ENCODE results near the gene IFNA10. TPM values are rescaled to one million over a fixed set of nuclear protein-coding genes. Genes with fewer than 3 reads are reported as not detected.
"Not testable (repeated sequence)": the region's sequence is repeated elsewhere in the genome, so short reads cannot be mapped to it uniquely, and the experiment has no call there.

The IFNA10 gene
- total and polyA plus RNA-seq, 3 experiments from 2014 or later: not detected

GRCh38 chr9:21210782-21211181 lies 3.8 kb upstream of the IFNA10 start:
- H3K27me3 Mint-ChIP-seq: peaks cover 5 to 13% of the 10 kb centered on the region in 2 donors
- H3K36me3 Mint-ChIP-seq; H3K36me3 ChIP-seq (ENCODE audit: insufficient read depth, low read length); H3K27me3 ChIP-seq (ENCODE audit: insufficient read depth, low read length, poor library complexity, severe bottlenecking); H3K9me3 Mint-ChIP-seq; H3K4me3 ChIP-seq (ENCODE audit: low read length); H3K27ac Mint-ChIP-seq; H3K27ac ChIP-seq (ENCODE audit: low read depth, low read length); H3K4me3 Mint-ChIP-seq; POLR2A ChIA-PET; H3K9me3 ChIP-seq (ENCODE audit: low read length); H3K4me1 Mint-ChIP-seq; H3K4me1 ChIP-seq (ENCODE audit: insufficient read depth, low read length); DNase-seq: not testable (repeated sequence)
- CTCF ChIA-PET: interaction anchor here (1.3 kb wide), 1 partner anchor 27 kb away, joined by 3 read pairs; no protein-coding TSS in a partner anchor

DNA sequence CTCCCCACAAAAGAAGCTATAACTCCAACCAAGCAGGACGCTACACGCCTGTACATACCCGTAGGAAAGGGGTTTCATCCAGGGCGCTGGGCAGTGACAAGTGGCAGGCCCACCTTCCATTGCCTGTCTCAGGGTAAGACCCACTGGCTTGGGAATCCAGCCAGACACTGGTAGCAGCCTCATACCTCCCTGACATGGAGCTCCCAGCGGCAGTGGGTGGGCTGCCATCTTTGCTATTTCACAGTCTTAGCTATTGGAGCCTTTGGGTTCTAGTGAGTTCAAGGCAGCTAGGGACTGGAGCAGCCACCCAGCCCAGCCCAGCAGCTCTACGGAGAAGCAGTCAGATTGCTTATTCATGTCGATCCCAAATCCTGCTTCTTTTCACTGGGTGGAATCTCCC lies 3.4 kb upstream of the IFNA10 start:
- no peaks in the 10 kb centered on the region for H3K4me1 Mint-ChIP-seq
- DNase-seq: no peak
- no peak overlapping the region for H3K4me3 ChIP-seq (ENCODE audit: low read length)
- no peak overlapping the region for H3K27ac Mint-ChIP-seq
- H3K4me1 ChIP-seq (ENCODE audit: insufficient read depth, low read length): no peaks in the 10 kb centered on the region
- no peak overlapping the region for H3K27ac ChIP-seq (ENCODE audit: low read depth, low read length)
- ChIA-PET POLR2A (no interaction called here), CTCF (interaction anchor here (1.3 kb wide), 1 partner anchor 27 kb away, joined by 3 read pairs; no protein-coding TSS in a partner anchor)
- H3K9me3 ChIP-seq (ENCODE audit: low read length): no peaks in the 10 kb centered on the region
- no peaks in the 10 kb centered on the region for H3K27me3 ChIP-seq (ENCODE audit: insufficient read depth, low read length, poor library complexity, severe bottlenecking)
- no peaks in the 10 kb centered on the region for H3K36me3 ChIP-seq (ENCODE audit: insufficient read depth, low read length)
- H3K9me3 Mint-ChIP-seq: no peaks in the 10 kb centered on the region
- no peaks in the 10 kb centered on the region for H3K36me3 Mint-ChIP-seq
- H3K4me3 Mint-ChIP-seq: no peak overlapping the region
- H3K27me3 Mint-ChIP-seq: peaks cover 5 to 13% of the 10 kb centered on the region in 2 donors

GRCh38 chr9:21205204-21205603 lies 1.7 kb downstream of the IFNA10 start:
- Mint-ChIP-seq H3K9me3 (peaks cover 0 to 3% (median 2%) of the 10 kb centered on the region in 5 donors), H3K36me3 (no peaks in the 10 kb centered on the region), H3K4me1 (no peaks in the 10 kb centered on the region), H3K27ac (no peak overlapping the region), H3K27me3 (peaks cover 18 to 34% of the 10 kb centered on the region in 2 donors), H3K4me3 (no peak overlapping the region)
- Histone ChIP-seq H3K9me3 (ENCODE audit: low read length) (no peaks in the 10 kb centered on the region), H3K4me3 (ENCODE audit: low read length) (no peak overlapping the region), H3K27ac (ENCODE audit: low read depth, low read length) (no peak overlapping the region), H3K36me3 (ENCODE audit: insufficient read depth, low read length) (no peaks in the 10 kb centered on the region), H3K27me3 (ENCODE audit: insufficient read depth, low read length, poor library complexity, severe bottlenecking) (no peaks in the 10 kb centered on the region), H3K4me1 (ENCODE audit: insufficient read depth, low read length) (no peaks in the 10 kb centered on the region)
- ChIA-PET POLR2A (no interaction called here), CTCF (no interaction called here)
- no peak for DNase-seq

GRCh38 chr9:21202105-21202504 lies 4.8 kb downstream of the IFNA10 start, which contains the start of gene IFNA7:
TSS of gene IFNA7 (minus strand) at chr9:21202205. CDS start at chr9:21202165, 40 bp downstream.
- H3K36me3 Mint-ChIP-seq; CTCF ChIA-PET; POLR2A ChIA-PET; H3K4me1 Mint-ChIP-seq; H3K36me3 ChIP-seq (ENCODE audit: insufficient read depth, low read length); H3K4me1 ChIP-seq (ENCODE audit: insufficient read depth, low read length); H3K9me3 ChIP-seq (ENCODE audit: low read length); H3K4me3 Mint-ChIP-seq; H3K27ac ChIP-seq (ENCODE audit: low read depth, low read length); H3K4me3 ChIP-seq (ENCODE audit: low read length); DNase-seq; H3K27me3 ChIP-seq (ENCODE audit: insufficient read depth, low read length, poor library complexity, severe bottlenecking); H3K9me3 Mint-ChIP-seq; H3K27ac Mint-ChIP-seq: not testable (repeated sequence)
- H3K27me3 Mint-ChIP-seq: peaks cover 16 to 44% of the 10 kb centered on the region in 2 donors

GRCh38 chr9:21194867-21195776 lies 11.8 kb downstream of the IFNA10 start:
- H3K27me3 Mint-ChIP-seq: not testable (repeated sequence)

DNA sequence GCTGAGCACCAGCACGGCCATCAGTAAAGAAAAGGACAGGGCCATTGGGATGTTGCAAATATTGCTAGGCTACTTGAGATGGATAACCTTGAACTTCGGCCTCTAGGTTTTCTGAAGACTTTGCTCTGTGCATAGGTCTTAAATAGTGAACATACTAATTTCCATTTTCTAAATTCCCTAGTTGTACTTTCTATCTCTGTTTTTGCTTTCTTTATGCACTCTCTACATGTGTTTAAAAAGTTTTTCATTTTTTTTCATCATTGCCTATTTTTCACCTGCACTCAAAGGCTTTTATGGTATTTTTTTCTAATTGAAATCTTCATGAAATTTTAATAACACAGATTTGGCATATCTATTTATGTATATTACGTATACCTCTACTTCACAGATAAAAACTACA lies 19.5 kb downstream of the IFNA10 start, which contains the start of gene IFNA4:
Gene IFNA4, minus strand, starts transcription at position 101 of the 400 bp plus-strand sequence. Its CDS starts 56 bp downstream, at position 45.
- H3K27me3 Mint-ChIP-seq; H3K36me3 ChIP-seq (ENCODE audit: insufficient read depth, low read length); H3K9me3 ChIP-seq (ENCODE audit: low read length); H3K27ac ChIP-seq (ENCODE audit: low read depth, low read length); H3K27ac Mint-ChIP-seq; H3K4me3 Mint-ChIP-seq; H3K4me1 ChIP-seq (ENCODE audit: insufficient read depth, low read length); H3K9me3 Mint-ChIP-seq; POLR2A ChIA-PET; H3K4me3 ChIP-seq (ENCODE audit: low read length); DNase-seq; H3K27me3 ChIP-seq (ENCODE audit: insufficient read depth, low read length, poor library complexity, severe bottlenecking); H3K36me3 Mint-ChIP-seq; CTCF ChIA-PET: not testable (repeated sequence)
- H3K4me1 Mint-ChIP-seq: peaks cover 9 to 14% (median 12%) of the 10 kb centered on the region in 3 donors

More at GRCh38 chr9:21194867-21195776, 11.8 kb downstream of the IFNA10 start:
- H3K9me3 Mint-ChIP-seq; H3K36me3 Mint-ChIP-seq; H3K4me1 Mint-ChIP-seq; H3K27ac ChIP-seq (ENCODE audit: low read depth, low read length); H3K4me1 ChIP-seq (ENCODE audit: insufficient read depth, low read length); H3K36me3 ChIP-seq (ENCODE audit: insufficient read depth, low read length); H3K27me3 ChIP-seq (ENCODE audit: insufficient read depth, low read length, poor library complexity, severe bottlenecking); H3K4me3 ChIP-seq (ENCODE audit: low read length); H3K9me3 ChIP-seq (ENCODE audit: low read length): not testable (repeated sequence)
- peak in 3 of 5 donors; percentile 13 to 35 (median 29) for DNase-seq
- Mint-ChIP-seq H3K4me3 (peak overlapping the region; percentile 7 to 64 (median 43)), H3K27ac (peak overlapping the region in 1 of 8 donors; percentile 60)
- ChIA-PET POLR2A (interaction anchor here (1.0 kb wide), 1 partner anchor 139 kb away, joined by 3 read pairs; no protein-coding TSS in a partner anchor), CTCF (interaction anchor here (0.7 to 2.1 kb wide), 17 partner anchors 8 to 595 kb away, joined by 3 to 16 read pairs (median 4); no protein-coding TSS in a partner anchor)

DNA sequence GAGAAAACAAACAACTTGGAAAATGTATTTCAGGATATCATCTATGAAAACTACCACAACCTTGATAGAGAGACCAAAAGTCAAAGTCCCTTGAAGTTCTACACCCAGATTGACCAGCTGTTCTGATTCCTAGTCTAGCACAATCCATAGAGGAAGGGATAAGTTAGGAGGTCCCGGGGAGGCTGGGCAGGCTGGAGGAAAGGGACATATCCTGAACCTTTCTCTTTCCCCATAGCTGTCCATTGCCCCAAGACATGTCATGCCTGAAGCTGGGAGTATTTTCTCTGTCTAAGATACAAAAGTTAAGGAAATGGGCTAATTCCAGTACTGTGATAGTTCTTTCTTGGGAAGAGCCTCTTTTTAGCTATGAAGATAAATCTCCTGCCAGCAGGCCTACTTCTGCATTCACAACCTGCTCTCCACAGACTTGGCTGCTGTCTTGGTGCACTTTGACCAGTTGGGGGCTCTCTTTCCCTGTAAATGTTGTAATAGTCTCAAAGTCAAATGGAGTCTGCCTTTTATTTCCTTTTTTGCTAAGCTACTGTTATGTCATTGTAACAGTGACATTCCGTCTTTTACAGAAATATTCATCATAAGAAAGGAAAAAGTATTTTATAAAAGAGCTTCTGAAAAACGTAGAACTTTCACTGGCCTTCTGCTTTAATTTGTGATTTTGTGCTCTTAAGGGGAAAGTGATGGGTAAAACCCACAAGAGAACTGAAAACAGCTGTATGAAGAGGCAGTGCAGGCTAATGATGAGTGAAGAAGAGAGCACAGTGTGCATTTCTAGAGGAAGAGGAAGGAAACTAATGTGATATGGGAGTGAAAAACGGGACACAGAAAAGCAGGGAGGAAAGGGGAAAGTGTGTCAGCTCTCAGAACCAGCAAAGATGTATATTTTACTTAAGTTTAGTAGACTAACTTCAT lies 23.9 kb downstream of the IFNA10 start:
- POLR2A ChIA-PET; H3K36me3 ChIP-seq (ENCODE audit: insufficient read depth, low read length); H3K27me3 Mint-ChIP-seq; H3K27me3 ChIP-seq (ENCODE audit: insufficient read depth, low read length, poor library complexity, severe bottlenecking); H3K36me3 Mint-ChIP-seq; H3K4me3 ChIP-seq (ENCODE audit: low read length); H3K9me3 ChIP-seq (ENCODE audit: low read length); H3K27ac ChIP-seq (ENCODE audit: low read depth, low read length); H3K9me3 Mint-ChIP-seq; H3K4me1 ChIP-seq (ENCODE audit: insufficient read depth, low read length): not testable (repeated sequence)
- peaks cover 9 to 14% (median 12%) of the 10 kb centered on the region in 3 donors for H3K4me1 Mint-ChIP-seq
- peak overlapping the region in 4 of 8 donors; percentile 15 to 40 (median 27) for H3K27ac Mint-ChIP-seq
- CTCF ChIA-PET: interaction anchor here (0.7 to 3.9 kb wide), 22 partner anchors 8 to 605 kb away, joined by 3 to 16 read pairs (median 3); no protein-coding TSS in a partner anchor
- H3K4me3 Mint-ChIP-seq: peak overlapping the region in 2 of 7 donors; percentile 5 to 67
- peak in 2 of 5 donors; percentile 16 to 20 for DNase-seq

Measured in CD8-positive, alpha-beta memory T cell (primary cell).